Fibroblast of the conjunctiva (primary cell): ENCODE measurements around the gene FAM111B.
A peak's percentile ranks its signal among the peaks of the same experiment; 100 is the strongest.
"Not testable (repeated sequence)": the region's sequence is repeated elsewhere in the genome, so short reads cannot be mapped to it uniquely, and the experiment has no call there.

Experiments used
- DNase-seq: peaks from one replicate; pipeline ENCODE4 v3.0.0-alpha.2; 2010; ENCODE audit warnings: low read depth

Gene FAM111B

DNA sequence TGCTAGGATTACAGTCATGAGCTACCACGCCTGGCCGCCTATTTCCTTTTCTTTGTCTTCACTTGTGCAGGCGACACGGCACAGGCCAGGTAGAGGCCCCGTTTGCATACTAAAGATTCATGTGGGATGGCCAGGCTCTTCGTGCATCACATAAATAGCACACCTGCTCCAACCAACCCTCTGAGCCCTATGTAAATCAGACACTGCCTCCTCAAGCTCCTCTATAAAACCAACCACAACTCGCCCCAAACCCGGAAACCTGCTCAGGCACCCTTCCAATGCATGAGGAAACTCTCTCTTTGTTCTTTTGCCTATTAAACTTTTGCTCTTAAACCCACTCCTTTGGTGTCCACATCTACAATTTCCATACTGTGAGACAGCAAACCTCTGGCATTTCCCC, 9.1 kb upstream of the FAM111B start:
- DNase-seq = not testable (repeated sequence)

- peak; percentile 6 for DNase-seq
Observed at GRCh38 chr11:59102259-59102765, 4.7 kb upstream of the FAM111B start.

DNA sequence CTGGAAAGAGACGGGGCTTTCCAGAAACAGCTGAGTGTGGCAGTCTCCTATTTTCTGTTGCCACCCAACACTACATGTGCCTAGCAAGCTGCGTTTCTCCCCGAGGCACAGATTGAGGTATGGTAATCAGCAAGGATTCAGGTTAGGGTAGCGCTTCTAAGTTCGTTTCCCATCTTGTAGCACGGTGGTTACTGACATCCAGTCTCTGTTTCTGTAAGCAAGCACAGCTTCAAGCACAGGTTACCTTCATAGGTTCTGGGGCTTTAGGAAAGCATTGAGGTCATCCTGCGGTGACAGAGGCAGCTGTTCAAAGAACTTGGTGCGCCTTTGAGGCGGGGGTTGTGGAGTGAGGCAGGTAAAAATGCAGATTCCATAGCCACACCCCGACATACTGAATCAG, 684 bp downstream of the FAM111B start:
- not testable (repeated sequence) for DNase-seq

DNA sequence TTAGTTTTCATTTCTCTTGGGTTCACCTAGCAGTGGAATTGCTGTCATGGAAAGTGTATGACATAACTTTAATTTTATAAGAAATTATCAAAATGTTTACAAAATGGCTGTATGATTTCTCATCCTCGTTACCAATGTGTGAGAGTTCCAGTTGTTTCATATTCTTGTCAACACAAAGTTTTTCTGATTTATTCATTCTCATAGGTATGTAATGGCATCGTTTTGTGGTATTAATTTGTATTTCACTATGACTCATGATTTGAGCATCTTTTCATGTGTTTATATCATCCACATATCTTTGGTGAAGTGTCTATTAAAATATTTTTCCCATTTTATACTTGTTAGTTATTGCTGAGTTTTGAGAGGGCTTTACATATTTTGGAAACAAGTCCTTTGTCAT, 5.5 kb downstream of the FAM111B start:
- DNase-seq = no peak

DNA sequence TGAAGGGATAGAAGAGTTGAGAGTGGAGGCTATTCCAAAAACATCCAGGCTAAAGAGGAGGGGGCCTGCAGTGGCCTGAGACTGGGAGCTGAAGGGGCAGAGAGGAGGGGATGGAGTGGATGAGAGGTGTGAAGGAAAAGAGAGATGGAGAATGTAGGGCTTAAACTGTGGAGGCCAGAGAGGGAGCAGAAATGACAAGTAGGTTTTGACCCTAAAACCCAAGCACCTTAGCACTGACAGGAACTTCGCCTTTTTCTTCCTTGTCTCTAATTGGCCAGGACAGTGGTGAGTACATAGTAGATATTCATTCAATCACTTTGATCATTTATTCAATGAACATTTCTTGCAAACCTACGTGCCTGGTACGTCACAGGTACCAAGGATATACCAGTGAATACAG, 7.3 kb downstream of the FAM111B start:
- no peak for DNase-seq

DNA sequence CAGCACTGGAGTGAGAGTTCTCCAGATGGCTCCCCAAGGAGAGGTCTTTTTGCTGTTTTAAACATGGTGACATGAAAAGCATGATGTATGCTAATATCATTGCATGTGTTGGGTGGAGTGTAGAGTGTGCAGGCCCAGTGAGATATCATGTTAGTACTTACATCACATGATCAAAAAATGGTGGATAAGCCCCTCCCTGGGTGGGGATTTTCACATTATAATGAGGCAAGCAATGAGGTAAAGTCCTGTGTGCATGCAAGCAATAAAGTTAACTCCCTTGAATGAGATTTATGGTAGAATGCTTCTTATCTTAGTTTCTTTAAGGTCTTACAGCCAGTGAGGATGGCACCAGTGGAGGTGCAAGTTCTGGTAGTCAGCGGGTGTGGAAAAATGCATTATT, 8.5 kb downstream of the FAM111B start:
- DNase-seq = no peak

DNA sequence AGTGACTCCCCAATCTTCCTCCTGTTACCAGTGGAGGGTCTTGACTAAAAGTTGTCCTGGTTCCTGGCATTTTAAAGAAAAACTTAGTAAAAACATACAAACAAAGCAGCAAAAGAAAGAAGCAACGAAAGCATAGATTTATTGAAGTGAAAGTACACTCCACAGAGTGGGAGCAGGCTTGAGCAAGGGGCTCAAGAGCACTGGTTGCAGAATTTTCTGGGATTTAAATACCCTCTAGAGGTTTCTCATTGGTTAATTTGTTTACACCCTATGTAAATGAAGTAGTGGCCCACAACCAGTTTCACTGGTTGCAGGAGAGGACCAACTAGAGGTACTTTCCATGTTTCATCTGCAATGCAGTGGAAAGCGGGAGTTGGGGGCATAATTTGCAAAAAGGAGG, 10.7 kb downstream of the FAM111B start:
- DNase-seq = no peak

- no peak for DNase-seq
Observed at GRCh38 chr11:59119826-59120225, 12.8 kb downstream of the FAM111B start.

GRCh38 chr11:59135648-59136461, 28.8 kb downstream of the FAM111B start:
- peak; percentile 55 for DNase-seq

- DNase-seq = not testable (repeated sequence)
Observed at GRCh38 chr11:59136551-59136950, 29.5 kb downstream of the FAM111B start.

DNA sequence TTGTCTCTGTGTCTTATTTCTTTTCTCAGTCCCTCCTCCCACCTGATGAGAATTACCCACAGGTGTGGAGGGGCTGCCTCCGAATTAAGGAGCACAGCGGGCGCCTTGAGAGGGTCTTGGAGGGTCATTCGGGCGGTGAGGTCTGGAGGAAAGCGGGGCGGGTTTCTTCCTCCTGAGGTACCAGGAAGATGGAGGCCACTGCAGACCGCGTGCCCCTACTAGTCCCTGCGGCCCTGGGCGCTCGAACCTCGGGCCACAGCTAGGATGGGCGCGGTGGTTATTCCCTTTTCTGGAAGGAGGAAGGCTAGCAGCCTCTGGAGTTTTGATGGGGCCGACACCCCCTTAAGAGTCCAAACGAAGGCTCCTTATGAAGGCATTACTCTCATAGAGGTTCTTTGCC, 30.2 kb downstream of the FAM111B start:
- DNase-seq = no peak

DNA sequence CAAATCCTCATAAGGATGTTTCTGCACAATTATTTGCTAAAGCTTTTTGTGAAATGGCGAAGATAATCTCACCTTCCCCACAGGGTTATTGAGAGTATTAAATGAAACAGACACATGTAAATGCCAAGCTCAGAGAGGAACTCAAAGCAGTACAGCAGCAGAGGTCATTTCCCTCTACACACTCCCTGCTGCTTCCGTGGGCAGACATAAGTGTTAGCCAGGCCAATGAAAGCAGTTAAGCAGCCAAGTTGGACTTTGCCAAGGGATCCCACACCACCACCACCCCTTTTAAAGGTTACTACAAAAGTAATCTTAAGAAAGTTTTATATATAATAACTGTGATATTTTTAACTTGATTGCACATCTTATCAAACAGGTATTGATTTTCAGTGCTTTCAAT, 31.6 kb downstream of the FAM111B start:
- no peak for DNase-seq

DNA sequence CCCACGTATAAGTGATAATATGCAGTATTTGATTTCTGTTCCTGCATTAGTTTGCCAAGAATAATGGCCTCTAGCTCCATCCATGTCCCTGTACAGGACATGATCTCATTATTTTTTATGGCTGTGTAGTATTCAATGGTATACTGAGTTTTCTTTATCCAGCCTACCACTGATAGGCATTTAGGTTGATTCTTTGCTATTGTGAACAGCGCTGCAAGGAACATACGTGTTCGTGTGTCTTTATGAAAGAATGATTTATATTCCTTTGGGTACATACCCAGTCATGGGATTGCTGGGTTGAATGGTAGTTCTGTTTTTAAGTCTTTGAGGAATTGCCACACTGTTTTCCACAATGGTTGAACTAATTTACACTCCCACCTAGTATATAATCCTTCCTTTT, 34.2 kb downstream of the FAM111B start:
- DNase-seq = no peak

- no peak for DNase-seq
Observed at GRCh38 chr11:59141673-59142460, 34.8 kb downstream of the FAM111B start.

- DNase-seq = peak; percentile 65
Observed at GRCh38 chr11:59142530-59143507, 35.8 kb downstream of the FAM111B start, which contains the start of gene FAM111A. FAM111A (plus strand) TSS chr11:59142856; CDS start chr11:59148873, 6,017 bp downstream.

DNA sequence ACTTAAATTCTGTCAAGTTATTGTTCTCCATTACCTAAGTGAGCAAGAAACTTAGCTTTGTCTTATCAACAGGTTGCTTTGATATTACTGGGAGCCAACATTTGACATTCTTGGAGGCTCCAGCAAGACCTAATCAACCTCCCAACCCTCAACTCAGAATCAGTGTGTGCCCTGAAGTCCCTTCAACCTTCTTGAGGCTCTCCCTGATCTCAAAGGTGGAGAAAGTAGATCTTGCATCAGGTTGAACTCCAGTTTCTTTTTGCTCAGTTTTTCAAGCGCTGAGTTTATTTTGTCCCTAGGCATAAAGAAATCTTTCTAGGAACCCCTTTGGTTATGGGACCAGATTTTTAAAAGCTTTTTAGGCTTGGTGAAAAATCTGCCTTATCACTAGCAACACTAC, 37.1 kb downstream of the FAM111B start:
- DNase-seq = no peak

DNA sequence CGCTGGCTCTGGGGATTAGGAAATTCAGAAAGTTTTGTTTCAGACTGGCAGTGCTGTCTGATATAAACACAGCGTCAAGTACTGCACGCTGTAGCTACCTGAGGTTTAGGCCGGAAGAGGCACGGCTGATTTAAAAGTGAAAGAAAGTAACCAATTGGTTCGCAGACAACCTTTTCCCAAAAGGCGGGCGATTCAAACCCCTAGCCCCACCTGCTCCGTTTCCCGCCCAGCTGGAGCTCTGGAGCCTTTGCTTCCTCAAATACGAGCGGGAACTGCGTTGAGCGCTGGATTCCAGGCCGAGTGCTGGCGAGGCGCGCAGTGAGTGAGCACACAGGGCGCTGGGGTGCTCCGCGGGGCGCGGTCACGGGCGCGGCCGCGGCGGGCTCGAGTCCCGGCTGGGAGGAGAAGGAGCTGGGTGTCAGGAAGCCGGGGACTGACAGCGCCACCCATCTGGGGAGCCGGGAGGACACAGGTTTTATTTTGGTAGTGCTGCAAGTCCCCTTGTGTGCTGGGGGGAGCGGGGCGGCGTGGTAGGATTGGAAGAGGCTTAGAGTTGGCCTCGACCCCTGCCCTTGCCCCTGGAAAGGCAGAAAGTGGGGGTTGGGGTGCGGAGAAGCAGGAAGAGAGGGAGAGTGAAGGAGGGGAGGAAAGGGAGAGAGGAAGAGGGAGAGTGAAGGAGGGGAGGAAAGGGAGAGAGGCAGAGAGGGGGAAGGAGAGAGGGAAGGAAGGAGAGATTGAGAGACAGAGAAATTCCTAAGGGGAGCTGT, 37.7 kb downstream of the FAM111B start:
- DNase-seq = peak; percentile 67

DNA sequence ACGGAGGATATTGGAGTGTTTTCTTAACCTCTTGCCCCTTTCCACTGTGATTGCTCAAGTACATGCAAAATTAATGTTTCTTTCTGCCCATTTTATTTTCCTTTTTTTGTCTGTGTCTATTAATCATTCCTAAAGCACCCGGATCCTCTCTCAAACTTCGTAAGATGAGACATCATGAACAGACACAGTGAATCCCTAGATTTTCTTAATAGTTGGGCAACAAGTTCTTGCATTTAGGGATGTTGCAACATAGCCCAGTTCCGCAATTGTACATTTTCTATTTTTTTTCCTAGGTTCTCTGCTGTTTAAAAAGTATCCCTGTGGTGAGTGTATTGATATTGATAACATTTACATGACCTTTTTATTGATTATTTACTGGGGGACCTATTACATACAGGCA, 38.5 kb downstream of the FAM111B start:
- peak; percentile 59 for DNase-seq

DNA sequence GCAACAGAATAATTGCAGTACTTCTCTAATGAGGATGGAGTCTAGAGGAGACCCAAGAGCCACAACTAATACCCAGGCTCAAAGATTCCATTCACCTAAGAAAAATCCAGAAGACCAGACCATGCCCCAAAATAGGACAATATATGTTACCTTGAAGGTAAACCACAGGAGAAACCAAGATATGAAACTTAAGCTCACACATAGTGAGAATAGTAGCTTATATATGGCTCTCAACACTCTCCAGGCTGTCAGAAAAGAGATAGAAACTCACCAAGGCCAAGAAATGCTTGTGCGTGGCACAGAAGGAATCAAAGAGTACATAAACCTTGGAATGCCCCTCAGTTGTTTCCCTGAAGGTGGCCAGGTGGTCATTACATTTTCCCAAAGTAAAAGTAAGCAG, 44.7 kb downstream of the FAM111B start:
- DNase-seq = no peak

DNA sequence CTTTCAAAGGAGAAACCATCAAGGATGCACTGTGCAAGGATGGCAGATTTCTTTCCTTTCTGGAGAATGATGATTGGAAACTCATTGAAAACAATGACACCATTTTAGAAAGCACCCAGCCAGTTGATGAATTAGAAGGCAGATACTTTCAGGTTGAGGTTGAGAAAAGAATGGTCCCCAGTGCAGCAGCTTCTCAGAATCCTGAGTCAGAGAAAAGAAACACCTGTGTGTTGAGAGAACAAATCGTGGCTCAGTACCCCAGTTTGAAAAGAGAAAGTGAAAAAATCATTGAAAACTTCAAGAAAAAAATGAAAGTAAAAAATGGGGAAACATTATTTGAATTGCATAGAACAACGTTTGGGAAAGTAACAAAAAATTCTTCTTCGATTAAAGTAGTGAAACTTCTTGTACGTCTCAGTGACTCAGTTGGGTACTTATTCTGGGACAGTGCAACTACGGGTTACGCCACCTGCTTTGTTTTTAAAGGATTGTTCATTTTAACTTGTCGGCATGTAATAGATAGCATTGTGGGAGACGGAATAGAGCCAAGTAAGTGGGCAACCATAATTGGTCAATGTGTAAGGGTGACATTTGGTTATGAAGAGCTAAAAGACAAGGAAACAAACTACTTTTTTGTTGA, 45.4 kb downstream of the FAM111B start:
- no peak for DNase-seq

DNA sequence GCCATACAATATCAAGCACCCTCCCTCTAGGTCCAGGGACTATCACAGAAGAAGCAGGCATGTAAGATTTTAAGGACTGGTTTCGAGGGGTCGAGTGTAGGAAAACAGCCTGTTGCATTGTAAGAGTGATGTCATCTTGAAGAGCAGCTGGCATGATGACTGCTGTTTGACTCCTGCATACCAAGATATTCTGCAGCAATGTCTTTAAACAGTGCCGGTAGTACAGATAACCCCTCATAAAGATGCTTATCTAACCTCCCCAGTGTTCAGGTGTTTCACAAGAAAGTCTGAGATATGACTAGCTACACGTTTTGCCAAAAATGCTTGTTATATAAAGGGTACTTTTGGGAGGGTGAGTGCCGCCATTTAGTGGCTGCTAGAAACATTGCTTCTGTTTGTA, 47.6 kb downstream of the FAM111B start:
- no peak for DNase-seq
